CD14-positive monocyte (primary cell): ENCODE results near the gene SV2A. TPM values are rescaled to one million over a fixed set of nuclear protein-coding genes. Genes with fewer than 3 reads are reported as not detected.

Experiments used
- DNase-seq, 3 donors: peaks; one replicate each; pipeline ENCODE4 v3.0.0-alpha.2; 2011 to 2022
- H2AFZ ChIP-seq: 2 replicates; pipeline ENCODE4 v1.6.0; 2012; ENCODE audit warnings: mild to moderate bottlenecking, low read depth, low read length, inconsistent platforms; ENCODE audit not compliant: insufficient read depth, poor library complexity, severe bottlenecking
- H3K27ac ChIP-seq, 2 donors: 1 replicate in 1 of 2; 2 replicates in 1 of 2; pipeline ENCODE4 v1.5.1; 2012 to 2013; ENCODE audit warnings: low read length in 2 of 2, control low read depth in 1 of 2, inconsistent platforms in 1 of 2, low read depth in 1 of 2, mild to moderate bottlenecking in 1 of 2
- H3K27me3 ChIP-seq, 2 donors: one replicate each; pipeline versions ENCODE4 v1.6.0 to v1.6.1; 2011 to 2013; ENCODE audit warnings: low read length in 2 of 2; ENCODE audit not compliant: control insufficient read depth in 2 of 2, insufficient read depth in 2 of 2
- H3K36me3 ChIP-seq, 2 donors: replicated peaks in 1 of 2; 1 replicate in 1 of 2; 2 replicates in 1 of 2; pipeline versions ENCODE4 v1.5.1 to v1.6.1; 2012 to 2013; ENCODE audit warnings: low read length in 2 of 2, control low read depth in 1 of 2, inconsistent platforms in 1 of 2, mild to moderate bottlenecking in 1 of 2; ENCODE audit not compliant: insufficient read depth in 2 of 2, control insufficient read depth in 1 of 2
- H3K4me1 ChIP-seq, 2 donors: 1 replicate in 1 of 2; 2 replicates in 1 of 2; pipeline versions ENCODE4 v1.5.1 to v1.6.1; 2012 to 2013; ENCODE audit warnings: low read length in 2 of 2, control low read depth in 1 of 2, inconsistent platforms in 1 of 2, mild to moderate bottlenecking in 1 of 2, moderate library complexity in 1 of 2; ENCODE audit not compliant: insufficient read depth in 2 of 2, control insufficient read depth in 1 of 2
- H3K4me2 ChIP-seq: replicated peaks from 2 replicates; pipeline ENCODE3; 2012; ENCODE audit warnings: low read length, moderate library complexity, mild to moderate bottlenecking; ENCODE audit not compliant: poor library complexity, severe bottlenecking; ENCODE audit errors: extremely low read depth
- H3K4me3 ChIP-seq, 3 experiments: fragments of 200-600 bp in 1 of 3; sonication (generic) in 1 of 3; replicated peaks in 1 of 3; 1 replicate in 2 of 3; 2 replicates in 1 of 3; pipeline ENCODE4 v1.5.1; 2011 to 2013; ENCODE audit warnings: low read length in 3 of 3, mild to moderate bottlenecking in 3 of 3, control low read depth in 2 of 3, low read depth in 2 of 3, inconsistent platforms in 1 of 3, moderate library complexity in 1 of 3
- H3K79me2 ChIP-seq: 2 replicates; pipeline ENCODE4 v1.6.0; 2012; ENCODE audit warnings: mild to moderate bottlenecking, control low read depth, inconsistent platforms, low read length, moderate library complexity; ENCODE audit not compliant: insufficient read depth
- H3K9ac ChIP-seq: 2 replicates; pipeline ENCODE4 v1.6.0; 2017; ENCODE audit warnings: low read length, mild to moderate bottlenecking; ENCODE audit not compliant: insufficient read depth, poor library complexity, severe bottlenecking
- H3K9me3 ChIP-seq, 2 donors: replicated peaks in 1 of 2; 1 replicate in 1 of 2; 2 replicates in 1 of 2; pipeline versions ENCODE4 v1.5.1 to v1.6.1; 2012 to 2013; ENCODE audit warnings: low read length in 2 of 2, control low read depth in 1 of 2; ENCODE audit not compliant: control insufficient read depth in 1 of 2, insufficient read depth in 1 of 2
- H4K20me1 ChIP-seq: 2 replicates; pipeline ENCODE4 v1.6.0; 2012; ENCODE audit warnings: mild to moderate bottlenecking, low read length, control low read depth, moderate library complexity; ENCODE audit not compliant: insufficient read depth
- H3K27ac Mint-ChIP-seq, 7 donors: one replicate each; pipeline ENCODE4 v1.8.0; 2020; ENCODE audit warnings: mild to moderate bottlenecking in 7 of 7, mixed read lengths in 7 of 7, moderate library complexity in 6 of 7, inconsistent platforms in 2 of 7
- H3K27me3 Mint-ChIP-seq, 3 donors: one replicate each; pipeline ENCODE4 v1.8.0; 2021 to 2022; ENCODE audit warnings: low read depth in 3 of 3, mild to moderate bottlenecking in 3 of 3, mixed read lengths in 3 of 3, moderate library complexity in 3 of 3, inconsistent platforms in 1 of 3
- H3K36me3 Mint-ChIP-seq, 2 donors: one replicate each; pipeline ENCODE4 v1.8.0; 2020; ENCODE audit warnings: mixed read lengths in 2 of 2, inconsistent platforms in 1 of 2, mild to moderate bottlenecking in 1 of 2
- H3K4me1 Mint-ChIP-seq: one replicate; pipeline ENCODE4 v1.8.0; 2020; ENCODE audit warnings: mild to moderate bottlenecking, mixed read lengths
- H3K4me3 Mint-ChIP-seq, 2 donors: one replicate each; pipeline ENCODE4 v1.8.0; 2020; ENCODE audit warnings: mild to moderate bottlenecking in 2 of 2, mixed read lengths in 2 of 2, moderate library complexity in 1 of 2
- H3K9me3 Mint-ChIP-seq, 7 donors: one replicate each; pipeline ENCODE4 v1.8.0; 2020 to 2022; ENCODE audit warnings: mixed read lengths in 7 of 7, mild to moderate bottlenecking in 6 of 7, moderate library complexity in 6 of 7, inconsistent platforms in 2 of 7
- CTCF ChIP-seq: fragments of 200-600 bp; IDR thresholded peaks from one replicate; pipeline ENCODE4 v1.8.0; 2022; ENCODE audit warnings: antibody characterized with exemption, mild to moderate bottlenecking
- WGBS: methylation state at CpG from one replicate; pipeline ENCODE4 v1.1.5; 2013; ENCODE audit warnings: missing lambda C conversion rate; ENCODE audit not compliant: insufficient coverage; 5-methylcytosine and 5-hydroxymethylcytosine counted together
- intact Hi-C, 2 donors: fragments of 100-400 bp; cut with micrococcal nuclease; formaldehyde crosslinking; loops; one replicate each; pipeline versions ENCODE4 v1.15.0 to v1.15.1; 2023
- polyA plus RNA-seq, 3 donors: library from polyadenylated mRNA; depleted of rRNA in 1 of 3; unstranded in 2 of 3; stranded (reverse) in 1 of 3; fragments of 300-500 nt in 2 of 3; fragments of >200 nt in 1 of 3; fragmentation: Illumina TruSeq in 2 of 3; gene quantifications; 1 replicate in 2 of 3; 2 replicates in 1 of 3; pipeline ENCODE4 v1.2.3, GENCODE V29; 2012 to 2021

The SV2A gene
- polyA plus RNA-seq, 3 donors: 0.07 to 0.17 (median 0.14) TPM

DNA sequence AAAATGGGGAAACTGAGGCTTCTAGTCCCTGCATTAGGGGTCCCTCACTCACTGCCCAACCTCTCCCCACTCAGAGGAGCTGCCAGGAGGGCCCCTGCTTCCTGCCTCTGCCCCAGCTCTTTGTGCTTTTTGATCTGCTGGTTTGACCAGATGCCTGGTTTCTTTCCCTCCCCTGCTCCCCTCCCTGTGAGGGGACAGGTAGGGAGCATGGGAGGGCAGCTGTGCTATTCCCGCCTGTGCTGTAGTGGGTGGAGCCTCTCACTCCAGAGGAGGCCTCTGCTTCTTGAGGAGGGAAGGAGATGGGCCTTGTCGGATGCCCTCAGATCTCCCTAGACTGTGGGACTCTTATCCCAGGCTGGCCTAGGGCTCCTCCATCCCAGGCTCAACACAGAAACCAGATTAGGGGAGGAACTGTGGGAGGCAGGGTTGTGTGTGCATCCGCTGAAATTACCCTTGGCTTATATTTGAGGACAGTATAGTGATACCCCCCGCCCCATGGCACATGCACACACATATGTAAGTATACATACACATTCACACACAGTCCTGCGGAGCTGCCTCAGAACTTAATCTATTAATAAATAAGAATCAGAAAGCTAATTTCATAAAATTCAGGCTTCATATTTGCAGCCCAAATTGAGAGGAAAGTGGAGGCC is 13.7 kb downstream of the SV2A start:
- H3K4me1 ChIP-seq: peaks cover 8 to 16% of the 10 kb centered on the region in 2 donors
- H3K27me3 Mint-ChIP-seq: peaks cover 0 to 10% (median 0%) of the 10 kb centered on the region in 3 donors
- H3K27me3 ChIP-seq: no peaks in the 10 kb centered on the region
- no peaks in the 10 kb centered on the region for H3K79me2 ChIP-seq
- peak overlapping the region in 1 of 7 donors; percentile 54 for H3K27ac Mint-ChIP-seq
- no peak overlapping the region for H2AFZ ChIP-seq
- H3K36me3 Mint-ChIP-seq: peaks cover 5 to 6% of the 10 kb centered on the region in 2 donors
- no peaks in the 10 kb centered on the region for H3K36me3 ChIP-seq
- no peaks in the 10 kb centered on the region for H4K20me1 ChIP-seq
- no peak overlapping the region for H3K4me2 ChIP-seq
- DNase-seq: no peak
- no peak overlapping the region for H3K4me3 ChIP-seq
- H3K9me3 ChIP-seq: no peaks in the 10 kb centered on the region
- intact Hi-C loops: no loop called here
- H3K9ac ChIP-seq: no peak overlapping the region
- no peak overlapping the region for H3K27ac ChIP-seq
- no CpG with 5 or more reads among the region's 5 CpGs for WGBS
- no peak overlapping the region for H3K4me3 Mint-ChIP-seq
- H3K9me3 Mint-ChIP-seq: peaks cover 0 to 3% (median 2%) of the 10 kb centered on the region in 7 donors
- TF ChIP-seq CTCF: no peak
- H3K4me1 Mint-ChIP-seq: peaks cover 15% of the 10 kb centered on the region

DNA sequence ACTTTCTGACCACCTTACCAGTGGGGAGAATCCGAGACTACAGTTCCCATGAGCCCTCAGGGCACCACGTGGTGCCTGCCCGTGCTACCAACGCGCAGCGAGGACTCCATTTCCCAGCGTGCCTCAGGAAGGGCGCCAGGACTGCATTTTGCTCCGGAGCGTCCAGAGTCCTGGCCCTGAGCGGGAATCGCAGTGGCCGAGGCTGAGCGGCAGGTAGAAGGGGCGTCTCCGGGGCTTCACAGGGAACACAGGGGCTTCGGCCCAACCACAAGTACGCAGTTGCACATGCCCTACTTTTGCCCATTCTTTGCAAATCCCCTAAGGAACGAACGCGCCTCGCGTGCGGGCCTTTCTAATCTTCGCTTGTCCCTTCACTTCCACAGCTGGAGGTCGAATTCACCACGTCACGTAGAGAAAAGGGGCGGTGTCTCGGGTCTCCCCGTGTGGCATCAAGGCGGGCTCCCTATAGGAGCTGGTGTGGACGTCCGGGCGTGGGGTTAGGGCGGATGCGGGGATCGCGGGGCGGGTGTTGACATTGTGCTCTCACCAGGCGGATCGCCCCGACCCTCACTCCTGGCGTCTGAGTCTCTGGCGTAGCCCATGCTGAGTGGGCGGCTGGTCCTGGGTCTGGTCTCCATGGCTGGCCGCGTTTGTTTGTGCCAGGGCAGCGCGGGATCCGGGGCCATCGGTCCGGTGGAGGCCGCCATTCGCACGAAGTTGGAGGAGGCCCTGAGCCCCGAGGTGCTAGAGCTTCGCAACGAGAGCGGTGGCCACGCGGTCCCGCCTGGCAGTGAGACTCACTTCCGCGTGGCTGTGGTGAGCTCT is 18.0 kb downstream of the SV2A start, which contains the start of gene BOLA1:
TSS of gene BOLA1 (plus strand) at position 109 of the 825 bp plus-strand sequence. CDS start at position 601, 492 bp downstream.
- peaks cover 15% of the 10 kb centered on the region for H3K4me1 Mint-ChIP-seq
- intact Hi-C loops: loop anchor here in 1 of 2 donors (5.0 to 10.0 kb wide), 3 partner anchors 38 to 285 kb away; partner anchors contain the start of gene MTMR11
- no peaks in the 10 kb centered on the region for H4K20me1 ChIP-seq
- peak within 1 kb of the TSS; percentile 84 to 95 (median 91) for H3K27ac Mint-ChIP-seq
- H3K4me3 Mint-ChIP-seq: peak within 1 kb of the TSS; percentile 86 to 93
- H3K4me2 ChIP-seq: peak within 1 kb of the TSS; percentile 79
- H3K9ac ChIP-seq: peak within 1 kb of the TSS; percentile 72
- H3K4me1 ChIP-seq: peaks cover 8 to 17% of the 10 kb centered on the region in 2 donors
- 14% methylated on average over 54 of the region's 65 CpGs for WGBS
- H3K27me3 ChIP-seq: no peaks in the 10 kb centered on the region
- H3K79me2 ChIP-seq: no peaks in the 10 kb centered on the region
- peaks cover 5 to 6% of the 10 kb centered on the region in 2 donors for H3K36me3 Mint-ChIP-seq
- H3K27ac ChIP-seq: peak within 1 kb of the TSS; percentile 53 to 78
- H3K36me3 ChIP-seq: no peaks in the 10 kb centered on the region
- peak within 1 kb of the TSS; percentile 49 to 78 (median 63) for H3K4me3 ChIP-seq
- H3K9me3 ChIP-seq: no peaks in the 10 kb centered on the region
- peak within 1 kb of the TSS; percentile 97 for H2AFZ ChIP-seq
- H3K9me3 Mint-ChIP-seq: peaks cover 0 to 7% (median 2%) of the 10 kb centered on the region in 7 donors
- DNase-seq: peak; percentile 78 to 85 (median 85)
- H3K27me3 Mint-ChIP-seq: peaks cover 0 to 4% (median 0%) of the 10 kb centered on the region in 3 donors
- TF ChIP-seq CTCF: no peak
